GM23338 (cell line): Measurements from ENCODE around the gene PLEKHG4B. TPM values are rescaled to one million over a fixed set of nuclear protein-coding genes. Genes with fewer than 3 reads are reported as not detected.
A peak's percentile ranks its signal among the peaks of the same experiment; 100 is the strongest.

Experiments
- ATAC-seq: fragments of 200-7000 bp; cut with Tn5 transposase; 3 replicates; pipeline ENCODE4 v1.9.1; 2020
- DNase-seq: peaks from one replicate; pipeline ENCODE4 v3.0.0-alpha.2; 2015; ENCODE audit warnings: low spot score
- H2AFZ ChIP-seq: fragments of 200-600 bp; sonication (generic); 2 replicates; pipeline ENCODE4 v1.8.0; 2016; ENCODE audit warnings: antibody characterized with exemption, mild to moderate bottlenecking, moderate library complexity
- H3F3A ChIP-seq: fragments of 200-600 bp; sonication (generic); replicated peaks from 2 replicates; pipeline ENCODE4 v1.8.0; 2017; ENCODE audit warnings: antibody characterized with exemption, mixed run types, low read depth
- H3K27ac ChIP-seq: fragments of 200-600 bp; sonication (generic); 2 replicates; pipeline ENCODE4 v1.6.1; 2016; ENCODE audit warnings: low read depth
- H3K27me3 ChIP-seq: fragments of 200-600 bp; sonication (generic); 2 replicates; pipeline ENCODE4 v1.8.0; 2016; ENCODE audit warnings: mild to moderate bottlenecking, mixed run types, moderate library complexity; ENCODE audit not compliant: insufficient read depth
- H3K36me3 ChIP-seq: fragments of 200-600 bp; sonication (generic); 2 replicates; pipeline ENCODE4 v1.8.0; 2016; ENCODE audit warnings: mild to moderate bottlenecking; ENCODE audit not compliant: insufficient read depth
- H3K4me1 ChIP-seq: fragments of 200-600 bp; sonication (generic); 2 replicates; pipeline ENCODE4 v1.8.0; 2016; ENCODE audit warnings: mild to moderate bottlenecking, moderate library complexity; ENCODE audit not compliant: insufficient read depth
- H3K4me2 ChIP-seq: fragments of 200-600 bp; sonication (generic); 2 replicates; pipeline ENCODE4 v1.7.1; 2017; ENCODE audit warnings: mixed run types
- H3K4me3 ChIP-seq: fragments of 200-600 bp; sonication (generic); 2 replicates; pipeline ENCODE4 v1.6.1; 2016; ENCODE audit warnings: mixed run types
- H3K79me2 ChIP-seq: fragments of 200-600 bp; sonication (generic); replicated peaks from 2 replicates; pipeline ENCODE4 v1.8.0; 2017; ENCODE audit warnings: mild to moderate bottlenecking; ENCODE audit not compliant: insufficient read depth
- H3K9me2 ChIP-seq: fragments of 200-600 bp; sonication (generic); 2 replicates; pipeline ENCODE4 v1.8.0; 2017; ENCODE audit not compliant: insufficient read depth
- H4K20me1 ChIP-seq: fragments of 200-600 bp; sonication (generic); replicated peaks from 2 replicates; pipeline ENCODE4 v1.8.0; 2017; ENCODE audit warnings: mild to moderate bottlenecking; ENCODE audit not compliant: insufficient read depth
- H3K27ac Mint-ChIP-seq: 2 replicates; pipeline ENCODE4 v1.8.0; 2020; ENCODE audit warnings: inconsistent platforms, mild to moderate bottlenecking, moderate library complexity, mixed read lengths
- H3K27me3 Mint-ChIP-seq: 3 replicates; pipeline ENCODE4 v1.8.0; 2022; ENCODE audit warnings: low read depth, mild to moderate bottlenecking, moderate library complexity, mixed read lengths, inconsistent platforms; ENCODE audit not compliant: insufficient read depth, poor library complexity
- H3K36me3 Mint-ChIP-seq: 3 replicates; pipeline ENCODE4 v1.8.0; 2021; ENCODE audit warnings: low read depth, mild to moderate bottlenecking, inconsistent platforms, moderate library complexity, mixed read lengths
- H3K4me1 Mint-ChIP-seq: 3 replicates; pipeline ENCODE4 v1.8.0; 2020; ENCODE audit warnings: mild to moderate bottlenecking, inconsistent platforms, mixed read lengths
- H3K4me3 Mint-ChIP-seq: 3 replicates; pipeline ENCODE4 v1.8.0; 2021; ENCODE audit warnings: moderate library complexity, mild to moderate bottlenecking, inconsistent platforms, mixed read lengths
- H3K9me3 Mint-ChIP-seq: 3 replicates; pipeline ENCODE4 v1.8.0; 2020; ENCODE audit warnings: moderate library complexity, mild to moderate bottlenecking, inconsistent platforms, mixed read lengths
- ETS1 ChIP-seq: IDR thresholded peaks from 2 replicates; pipeline ENCODE4 v1.6.1; 2016; ENCODE audit warnings: antibody characterized with exemption
- EZH2 ChIP-seq: fragments of 200-600 bp; sonication (generic); IDR thresholded peaks from one replicate; pipeline ENCODE4 v1.8.0; 2017; ENCODE audit warnings: antibody characterized with exemption, mild to moderate bottlenecking, low read depth; ENCODE audit not compliant: unreplicated experiment
- EZH2phosphoT487 ChIP-seq: fragments of 200-600 bp; sonication (generic); IDR thresholded peaks from one replicate; pipeline ENCODE4 v1.8.1; 2018; ENCODE audit warnings: antibody characterized with exemption; ENCODE audit not compliant: unreplicated experiment
- JUNB ChIP-seq: IDR thresholded peaks from one replicate; pipeline ENCODE4 v1.6.1; 2016; ENCODE audit warnings: antibody characterized with exemption; ENCODE audit not compliant: unreplicated experiment
- NANOG ChIP-seq: IDR thresholded peaks from 2 replicates; pipeline ENCODE4 v1.6.1; 2016; ENCODE audit warnings: antibody characterized with exemption, borderline replicate concordance
- STAT1 ChIP-seq: IDR thresholded peaks from one replicate; pipeline ENCODE4 v1.6.1; 2016; ENCODE audit warnings: antibody characterized with exemption; ENCODE audit not compliant: unreplicated experiment
- ZNF331 ChIP-seq: fragments of 250-450 bp; sonication (Bioruptor Pico); IDR thresholded peaks from 2 replicates; pipeline ENCODE4 v1.5.0; 2020; ENCODE audit warnings: low read depth, mild to moderate bottlenecking, moderate library complexity
- ZNF462 ChIP-seq: fragments of 250-450 bp; sonication (Bioruptor Pico); IDR thresholded peaks from 2 replicates; pipeline ENCODE4 v1.5.0; 2020; ENCODE audit warnings: mild to moderate bottlenecking, moderate library complexity
- polyA plus RNA-seq: library from polyadenylated mRNA; unstranded; fragments of >200 nt; fragmentation: Nextera tagmentation; extraction: Ambion mirVana; gene quantifications from 2 replicates; pipeline ENCODE4 v1.2.1, GENCODE V29; 2016
- total RNA-seq: library from RNA; depleted of rRNA; stranded (reverse); fragments of >200 nt; shearing (Covaris generic); gene quantifications from 2 replicates; pipeline ENCODE4 v1.2.3, GENCODE V29; 2014

Gene PLEKHG4B
- total and polyA plus RNA-seq, 2 experiments from 2014 or later, result 33.5 to 54.8 TPM

- Mint-ChIP-seq H3K36me3 (no peaks in the 10 kb centered on the region; the same call in 2 of the 3 replicates), H3K4me1 (peaks cover 34% of the 10 kb centered on the region), H3K9me3 (no peaks in the 10 kb centered on the region), H3K27me3 (peaks cover 17% of the 10 kb centered on the region), H3K4me3 (no peak overlapping the region; the same call in 2 of the 3 replicates), H3K27ac (no peak overlapping the region)
- H2AFZ ChIP-seq, result no peak overlapping the region
- peak; percentile 58 for ATAC-seq
- H3K9me2 ChIP-seq, result no peaks in the 10 kb centered on the region
- no peak for TF ChIP-seq ZNF331 (CRISPR knock-in tag)
- H3K27ac ChIP-seq, result no peak overlapping the region
- no peaks in the 10 kb centered on the region for H3K27me3 ChIP-seq
- peaks cover 4% of the 10 kb centered on the region; the same call in 1 of the 2 replicates for H3K4me1 ChIP-seq
- H3K79me2 ChIP-seq, result no peaks in the 10 kb centered on the region
- H3F3A ChIP-seq, result 0 out of 2 replicates have a peak, but pooled peaks cover 5% of the 10 kb centered on the region
- H3K4me2 ChIP-seq, result no peak overlapping the region
- H3K4me3 ChIP-seq, result no peak overlapping the region
- DNase-seq, result no peak
- H4K20me1 ChIP-seq, result no peaks in the 10 kb centered on the region
- no peaks in the 10 kb centered on the region for H3K36me3 ChIP-seq
These were observed 16.3 kb upstream of the PLEKHG4B start for GRCh38 chr5:75331-76320.

GRCh38 chr5:76358-77169, 15.4 kb upstream of the PLEKHG4B start:
- Histone ChIP-seq H3K4me3 (no peak overlapping the region), H3K4me2 (no peak overlapping the region), H3K36me3 (no peaks in the 10 kb centered on the region), H3K27ac (no peak overlapping the region), H4K20me1 (no peaks in the 10 kb centered on the region), H3K9me2 (no peaks in the 10 kb centered on the region), H3K4me1 (peaks cover 6% of the 10 kb centered on the region), H3F3A (peaks cover 5% of the 10 kb centered on the region; the same call in 1 of the 2 replicates), H2AFZ (no peak overlapping the region), H3K79me2 (no peaks in the 10 kb centered on the region), H3K27me3 (no peaks in the 10 kb centered on the region)
- ATAC-seq (no peak), DNase-seq (no peak)
- no peak overlapping the region for H3K27ac Mint-ChIP-seq
- H3K4me3 Mint-ChIP-seq, result no peak overlapping the region
- H3K9me3 Mint-ChIP-seq, result no peaks in the 10 kb centered on the region
- no peaks in the 10 kb centered on the region; the same call in 2 of the 3 replicates for H3K36me3 Mint-ChIP-seq
- H3K27me3 Mint-ChIP-seq, result peaks cover 19% of the 10 kb centered on the region
- peaks cover 39% of the 10 kb centered on the region for H3K4me1 Mint-ChIP-seq
- TF ChIP-seq ZNF331 (CRISPR knock-in tag), result no peak
- TF ChIP-seq STAT1, result no peak
- no peak for TF ChIP-seq NANOG
- TF ChIP-seq EZH2phosphoT487, result no peak
- no peak for TF ChIP-seq ZNF462 (CRISPR knock-in tag)
- no peak for TF ChIP-seq ETS1
- TF ChIP-seq EZH2, result no peak
- no peak for TF ChIP-seq JUNB
